Neural cell (in vitro differentiated cells): ENCODE measurements around the gene SKAP1.

Source experiments
- CTCF ChIP-seq: fragments of 450-650 bp; IDR thresholded peaks from 2 replicates; pipeline ENCODE4 v1.5.1; 2014; ENCODE audit warnings: antibody characterized with exemption, mild to moderate bottlenecking, moderate library complexity; ENCODE audit not compliant: poor library complexity, severe bottlenecking
- EP300 ChIP-seq: fragments of 450-650 bp; conservative IDR thresholded peaks from 2 replicates; pipeline ENCODE4 v1.6.1; 2014; ENCODE audit warnings: antibody characterized with exemption, mild to moderate bottlenecking, moderate library complexity; ENCODE audit not compliant: poor library complexity, severe bottlenecking
- EZH2 ChIP-seq: fragments of 200-600, 300-800 bp; shearing (Covaris generic), sonication (generic); IDR thresholded peaks from 2 replicates; pipeline ENCODE4 v1.6.1; 2014; ENCODE audit warnings: antibody characterized with exemption, low read length, borderline replicate concordance, mild to moderate bottlenecking; ENCODE audit not compliant: insufficient read depth, poor library complexity, severe bottlenecking
- POLR2AphosphoS5 ChIP-seq: IDR thresholded peaks from 2 replicates; pipeline ENCODE4 v1.6.1; 2012
- RAD21 ChIP-seq: fragments of 450-650 bp; conservative IDR thresholded peaks from 2 replicates; pipeline ENCODE4 v1.6.1; 2014; ENCODE audit warnings: antibody characterized with exemption, mild to moderate bottlenecking, moderate library complexity
- REST ChIP-seq: IDR thresholded peaks from 2 replicates; pipeline ENCODE4 v1.6.1; 2012; ENCODE audit warnings: borderline replicate concordance
- SMC3 ChIP-seq: fragments of 450-650 bp; conservative IDR thresholded peaks from 2 replicates; pipeline ENCODE4 v1.6.1; 2014; ENCODE audit warnings: antibody characterized with exemption, mild to moderate bottlenecking, moderate library complexity; ENCODE audit not compliant: poor library complexity
- TAF1 ChIP-seq: IDR thresholded peaks from 2 replicates; pipeline ENCODE4 v1.6.1; 2012; ENCODE audit warnings: low read depth

- TF ChIP-seq POLR2AphosphoS5: no peak
- no peak for TF ChIP-seq CTCF
- no peak for TF ChIP-seq EZH2
- no peak for TF ChIP-seq RAD21
- no peak for TF ChIP-seq REST
- no peak for TF ChIP-seq SMC3
- TF ChIP-seq EP300: no peak
- TF ChIP-seq TAF1: no peak
Measured at GRCh38 chr17:48111937-48112241, 318.1 kb downstream of the SKAP1 start.
